Fibroblast of lung (primary cell): Measurements from ENCODE around the gene CYTH4. TPM values are rescaled to one million over a fixed set of nuclear protein-coding genes. Genes with fewer than 3 reads are reported as not detected.

Experiments
- DNase-seq, 2 donors: peaks; one replicate each; pipeline versions ENCODE4 v3.0.0 to v3.0.0-alpha.2; 2010; ENCODE audit warnings: low read depth in 2 of 2
- H2AFZ ChIP-seq: 2 replicates; pipeline ENCODE4 v1.5.1; 2012; ENCODE audit warnings: low read length, control low read depth, inconsistent platforms
- H3K27ac ChIP-seq: 2 replicates; pipeline ENCODE4 v1.5.1; 2011; ENCODE audit warnings: low read length, control low read depth; ENCODE audit not compliant: insufficient read depth
- H3K27me3 ChIP-seq: 2 replicates; pipeline ENCODE4 v1.5.1; 2011; ENCODE audit warnings: mild to moderate bottlenecking, low read length; ENCODE audit not compliant: control insufficient read depth, insufficient read depth
- H3K36me3 ChIP-seq: 2 replicates; pipeline ENCODE4 v1.5.1; 2011; ENCODE audit warnings: low read length; ENCODE audit not compliant: control insufficient read depth, insufficient read depth
- H3K4me1 ChIP-seq: 2 replicates; pipeline ENCODE4 v1.5.1; 2011; ENCODE audit warnings: low read length; ENCODE audit not compliant: control insufficient read depth, insufficient read depth; ENCODE audit errors: extremely low read depth
- H3K4me2 ChIP-seq: 2 replicates; pipeline ENCODE4 v1.5.1; 2011; ENCODE audit warnings: low read length, control low read depth; ENCODE audit not compliant: insufficient read depth; ENCODE audit errors: extremely low read depth
- H3K4me3 ChIP-seq, 4 experiments: fragments of 200-600 bp in 1 of 4; sonication (generic) in 1 of 4; replicated peaks in 1 of 4; 2 replicates each; pipeline ENCODE4 v1.5.1; 2011 to 2016; ENCODE audit warnings: low read length in 4 of 4, low read depth in 3 of 4, mild to moderate bottlenecking in 3 of 4, control low read depth in 2 of 4, inconsistent platforms in 1 of 4, mixed read lengths in 1 of 4; ENCODE audit not compliant: insufficient read depth in 1 of 4; ENCODE audit errors: control extremely low read depth in 1 of 4
- H3K79me2 ChIP-seq: 2 replicates; pipeline ENCODE4 v1.5.1; 2012; ENCODE audit warnings: mild to moderate bottlenecking, low read length, inconsistent platforms; ENCODE audit not compliant: control insufficient read depth, insufficient read depth
- H3K9ac ChIP-seq: 2 replicates; pipeline ENCODE4 v1.5.1; 2011; ENCODE audit warnings: mild to moderate bottlenecking, low read length, control low read depth; ENCODE audit not compliant: insufficient read depth
- H3K9me3 ChIP-seq: 2 replicates; pipeline ENCODE4 v1.5.1; 2012; ENCODE audit warnings: low read depth, low read length; ENCODE audit not compliant: control insufficient read depth, insufficient read depth
- H4K20me1 ChIP-seq: 2 replicates; pipeline ENCODE4 v1.5.1; 2011; ENCODE audit warnings: low read length; ENCODE audit not compliant: control insufficient read depth, insufficient read depth; ENCODE audit errors: extremely low read depth
- CTCF ChIP-seq, 2 donors: IDR thresholded peaks in 1 of 2; conservative IDR thresholded peaks in 1 of 2; 1 replicate in 1 of 2; 2 replicates in 1 of 2; pipeline ENCODE4 v1.5.1; 2011 to 2012; ENCODE audit warnings: low read length in 2 of 2, control low read depth in 1 of 2, inconsistent platforms in 1 of 2, low read depth in 1 of 2, mild to moderate bottlenecking in 1 of 2
- EZH2 ChIP-seq: IDR thresholded peaks from 2 replicates; pipeline ENCODE4 v1.5.1; 2012; ENCODE audit warnings: low read length, control low read depth, mild to moderate bottlenecking; ENCODE audit errors: missing control alignments
- polyA plus RNA-seq, 2 donors: library from polyadenylated mRNA; depleted of rRNA in 1 of 2; stranded (reverse) in 1 of 2; unstranded in 1 of 2; fragments of >200 nt; gene quantifications; 2 replicates each; pipeline ENCODE4 v1.2.1, GENCODE V29; 2011 to 2012; ENCODE audit warnings: missing spikeins in 1 of 2
- total RNA-seq: library from RNA; depleted of rRNA; stranded (reverse); fragments of >200 nt; gene quantifications from 2 replicates; pipeline ENCODE4 v1.2.1, GENCODE V29; 2014

Gene CYTH4
- total and polyA plus RNA-seq, 2 donors (not counting 1 experiment from before 2014, with no cell fraction given) = under 0.01 TPM; not detected in 1

- TF ChIP-seq EZH2 (no peak), CTCF (conservative IDR thresholded peaks at IDR 0.05 in 1 of 2, IDR thresholded peaks at IDR 0.05 in 1 of 2; ENCODE audit: low read depth in 1 of 2, low read length in 2 of 2) (no peak)
- no peaks in the 10 kb centered on the region for H3K4me1 ChIP-seq
- no peak overlapping the region for H3K4me2 ChIP-seq
- H3K4me3 ChIP-seq = no peak overlapping the region
- H3K36me3 ChIP-seq = no peaks in the 10 kb centered on the region
- H3K79me2 ChIP-seq = no peaks in the 10 kb centered on the region
- H3K27me3 ChIP-seq = peaks cover 16% of the 10 kb centered on the region
- no peak for DNase-seq
- no peaks in the 10 kb centered on the region for H3K9me3 ChIP-seq
- no peak overlapping the region for H2AFZ ChIP-seq
- H3K27ac ChIP-seq = no peak overlapping the region
- H3K9ac ChIP-seq = no peak overlapping the region
- no peaks in the 10 kb centered on the region for H4K20me1 ChIP-seq
Observed at GRCh38 chr22:37319469-37319868, 37.2 kb downstream of the CYTH4 start.

DNA sequence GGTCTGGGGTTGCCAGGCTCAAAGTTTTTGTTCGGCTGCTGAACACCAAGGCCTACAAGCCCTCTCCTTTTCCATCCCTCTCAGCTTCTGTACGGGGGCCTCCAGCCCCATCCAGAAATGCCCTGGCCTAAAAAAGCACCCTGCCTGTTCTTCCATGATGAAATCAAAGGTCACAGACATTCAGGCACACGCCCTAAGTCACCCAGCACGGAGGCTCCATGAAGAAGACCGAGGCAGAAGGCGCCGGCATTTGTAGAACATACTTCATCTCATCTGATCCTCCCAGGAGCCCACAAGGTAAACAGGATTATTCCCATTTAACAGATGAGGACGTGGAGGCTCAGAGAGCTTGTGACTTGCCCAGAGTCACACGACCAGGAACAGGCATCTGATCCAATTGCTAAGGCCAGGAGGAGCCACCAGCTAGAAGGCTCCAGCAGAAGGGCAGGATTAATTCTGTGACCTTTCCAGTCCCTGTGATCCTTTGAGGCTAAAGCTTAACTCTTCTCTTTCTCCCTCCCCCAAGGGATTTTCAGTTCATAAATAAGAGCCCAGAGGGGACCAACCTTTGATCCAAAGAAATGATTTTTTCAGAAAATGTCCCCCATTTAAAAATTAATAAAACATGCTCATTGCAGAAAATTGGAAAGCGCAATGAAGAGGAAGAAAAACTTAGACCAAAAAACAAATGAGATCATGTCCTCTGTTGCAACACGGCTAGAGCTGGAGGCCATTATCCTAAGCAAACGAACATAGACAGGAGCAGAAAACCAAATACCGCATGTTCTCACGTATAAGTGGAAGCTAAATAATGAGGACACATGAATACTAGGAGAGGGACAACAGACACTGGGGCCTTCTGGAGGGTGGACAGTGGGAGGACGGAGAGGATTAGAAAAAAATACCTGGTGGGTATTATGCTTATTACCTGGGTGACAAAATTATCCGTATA, 38.7 kb downstream of the CYTH4 start:
- H3K27ac ChIP-seq = no peak overlapping the region
- H3K9me3 ChIP-seq = no peaks in the 10 kb centered on the region
- H3K4me3 ChIP-seq = no peak overlapping the region
- no peak for DNase-seq
- no peaks in the 10 kb centered on the region for H3K36me3 ChIP-seq
- peaks cover 24% of the 10 kb centered on the region for H3K27me3 ChIP-seq
- TF ChIP-seq CTCF (conservative IDR thresholded peaks at IDR 0.05 in 1 of 2, IDR thresholded peaks at IDR 0.05 in 1 of 2; ENCODE audit: low read depth in 1 of 2, low read length in 2 of 2) (no peak), EZH2 (no peak)
- H2AFZ ChIP-seq = no peak overlapping the region
- H3K9ac ChIP-seq = no peak overlapping the region
- H4K20me1 ChIP-seq = no peaks in the 10 kb centered on the region
- H3K79me2 ChIP-seq = no peaks in the 10 kb centered on the region
- no peaks in the 10 kb centered on the region for H3K4me1 ChIP-seq
- H3K4me2 ChIP-seq = no peak overlapping the region

DNA sequence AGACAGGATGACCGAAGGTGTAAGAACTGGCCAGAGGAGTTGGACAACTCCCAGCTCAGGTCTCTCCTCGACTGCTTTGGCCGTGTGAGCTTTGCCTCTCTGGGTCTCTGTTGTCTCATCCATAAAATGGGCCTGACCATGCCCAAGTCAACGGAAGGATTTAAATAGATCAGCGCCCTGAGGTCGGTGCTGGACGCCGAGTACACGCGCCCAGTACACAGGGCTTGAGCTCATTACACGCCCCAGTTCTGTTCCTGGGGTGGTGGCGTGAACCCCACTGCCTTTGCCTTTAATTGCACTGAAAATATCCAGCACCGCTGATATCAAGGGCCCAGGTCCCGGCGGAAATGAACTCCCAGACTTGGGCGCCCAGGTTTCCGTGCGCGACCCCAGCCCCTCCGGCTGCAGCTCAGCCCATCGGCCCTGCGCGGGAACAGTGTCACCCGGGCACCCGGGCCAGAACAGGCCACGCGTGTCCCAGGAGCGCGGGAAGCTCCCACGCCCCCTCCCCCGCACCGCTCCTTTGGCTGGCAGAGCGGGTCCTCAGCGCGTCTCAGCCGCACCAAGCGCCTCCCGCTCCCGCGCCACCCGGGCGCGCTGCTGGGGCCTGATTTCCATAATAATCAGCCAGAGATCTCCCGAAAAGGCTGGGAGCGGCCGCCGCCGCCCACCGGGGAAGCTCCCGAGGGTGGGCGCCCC, 42.2 kb downstream of the CYTH4 start:
- Histone ChIP-seq H4K20me1 (no peaks in the 10 kb centered on the region), H3K9ac (no peak overlapping the region), H3K79me2 (no peaks in the 10 kb centered on the region), H3K4me2 (no peak overlapping the region), H3K27me3 (peaks cover 28% of the 10 kb centered on the region), H3K4me1 (peaks cover 2% of the 10 kb centered on the region), H3K4me3 (no peak overlapping the region), H3K27ac (no peak overlapping the region), H2AFZ (no peak overlapping the region), H3K36me3 (no peaks in the 10 kb centered on the region), H3K9me3 (no peaks in the 10 kb centered on the region)
- TF ChIP-seq CTCF (conservative IDR thresholded peaks at IDR 0.05 in 1 of 2, IDR thresholded peaks at IDR 0.05 in 1 of 2; ENCODE audit: low read depth in 1 of 2, low read length in 2 of 2) (no peak), EZH2 (peak; percentile 93)
- DNase-seq = no peak
